T-cell (primary cell): ENCODE measurements around the gene SCAF1. TPM values are rescaled to one million over a fixed set of nuclear protein-coding genes. Genes with fewer than 3 reads are reported as not detected.

ENCODE experiments used
- ATAC-seq, 4 experiments: fragments of 200-7000 bp in 3 of 4; fragments of 150-1000 bp in 1 of 4; cut with Tn5 transposase; replicated peaks in 1 of 4; 1 replicate in 3 of 4; 2 replicates in 1 of 4; pipeline ENCODE4 v1.10.0; 2021; ENCODE audit warnings: moderate library complexity in 3 of 4, mild to moderate bottlenecking in 2 of 4, moderate number of reproducible peaks in 1 of 4
- CTCF ChIA-PET, 2 donors: fragments of 300-600 bp; sonication (Branson Sonifier 250); formaldehyde crosslinking; loops; one replicate each; lab custom pipeline; 2022; ENCODE audit warnings: antibody characterized with exemption in 2 of 2; lab: Charles Lee
- POLR2A ChIA-PET, 2 donors: fragments of 300-600 bp; sonication (Branson Sonifier 250); formaldehyde crosslinking; loops; one replicate each; lab custom pipeline; 2022; ENCODE audit warnings: antibody characterized with exemption in 2 of 2; lab: Charles Lee
- DNase-seq, 35 experiments: peaks; one replicate each; pipeline versions ENCODE4 v3.0.0 to v3.0.0-alpha.2; 2013 to 2023
- H3K27ac ChIP-seq: one replicate; pipeline ENCODE4 v1.5.1; 2013; ENCODE audit warnings: low read length
- H3K27me3 ChIP-seq, 2 experiments: replicated peaks in 1 of 2; 1 replicate in 1 of 2; 2 replicates in 1 of 2; pipeline versions ENCODE4 v1.6.1 to v1.7.0; 2013; ENCODE audit warnings: low read length in 1 of 2, mixed read lengths in 1 of 2; ENCODE audit not compliant: control insufficient read depth in 2 of 2, insufficient read depth in 2 of 2; ENCODE audit errors: extremely low read depth in 1 of 2
- H3K36me3 ChIP-seq, 2 donors: 1 replicate in 1 of 2; 2 replicates in 1 of 2; pipeline versions ENCODE4 v1.6.1 to v1.7.0; 2013; ENCODE audit warnings: low read length in 1 of 2; ENCODE audit not compliant: control insufficient read depth in 2 of 2, insufficient read depth in 1 of 2; ENCODE audit errors: extremely low read depth in 1 of 2
- H3K4me1 ChIP-seq, 2 experiments: 1 replicate in 1 of 2; 2 replicates in 1 of 2; pipeline versions ENCODE4 v1.6.1 to v1.7.0; 2013; ENCODE audit warnings: low read length in 2 of 2, mixed read lengths in 1 of 2; ENCODE audit not compliant: insufficient read depth in 2 of 2, control insufficient read depth in 1 of 2; ENCODE audit errors: extremely low read depth in 1 of 2
- H3K4me3 ChIP-seq, 2 donors: 1 replicate in 1 of 2; 2 replicates in 1 of 2; pipeline versions ENCODE4 v1.5.1 to v1.7.0; 2013; ENCODE audit warnings: mild to moderate bottlenecking in 2 of 2, low read length in 1 of 2, moderate library complexity in 1 of 2; ENCODE audit not compliant: control insufficient read depth in 1 of 2; ENCODE audit errors: extremely low read depth in 1 of 2
- H3K9me3 ChIP-seq: 2 replicates; pipeline ENCODE4 v1.7.0; 2013
- H3K27ac Mint-ChIP-seq, 2 donors: one replicate each; pipeline ENCODE4 v1.8.0; 2020 to 2021; ENCODE audit warnings: mild to moderate bottlenecking in 2 of 2, mixed read lengths in 2 of 2
- H3K27me3 Mint-ChIP-seq, 2 donors: one replicate each; pipeline ENCODE4 v1.8.0; 2021 to 2022; ENCODE audit warnings: mixed read lengths in 2 of 2
- H3K36me3 Mint-ChIP-seq: one replicate; pipeline ENCODE4 v1.8.0; 2021; ENCODE audit warnings: mixed read lengths
- H3K4me1 Mint-ChIP-seq, 3 donors: one replicate each; pipeline ENCODE4 v1.8.0; 2020 to 2022; ENCODE audit warnings: mixed read lengths in 3 of 3, mild to moderate bottlenecking in 1 of 3
- H3K4me3 Mint-ChIP-seq, 3 donors: one replicate each; pipeline ENCODE4 v1.8.0; 2020 to 2022; ENCODE audit warnings: mild to moderate bottlenecking in 3 of 3, mixed read lengths in 3 of 3, moderate library complexity in 3 of 3
- H3K9me3 Mint-ChIP-seq, 3 donors: one replicate each; pipeline ENCODE4 v1.8.0; 2020 to 2022; ENCODE audit warnings: mixed read lengths in 3 of 3
- WGBS: methylation state at CpG from one replicate; pipeline ENCODE4 v1.1.5; 2013; ENCODE audit warnings: missing lambda C conversion rate; ENCODE audit not compliant: insufficient coverage; 5-methylcytosine and 5-hydroxymethylcytosine counted together
- total RNA-seq, 35 experiments: library from RNA in 6 of 35; stranded (reverse) in 6 of 35; fragments of 120-200 nt in 1 of 35; gene quantifications; one replicate each; pipeline versions ENCODE4 v1.2.1 to v1.2.4 and lab custom pipeline; 2013 to 2026

Gene SCAF1
- total RNA-seq, 5 donors from 2014 or later (not counting 1 experiment from before 2014, with no cell fraction given), result 40.0 to 81.9 (median 75.4) TPM

- POLR2A ChIA-PET, result no interaction called here
- WGBS, result 44% methylated on average over 33 of the region's 40 CpGs
These were observed 59.3 kb downstream of the SCAF1 start for GRCh38 chr19:49701271-49701786.

GRCh38 chr19:49704888-49705642, 63.1 kb downstream of the SCAF1 start:
- Mint-ChIP-seq H3K9me3 (no peaks in the 10 kb centered on the region), H3K27me3 (peaks cover 7 to 8% of the 10 kb centered on the region in 2 donors), H3K27ac (no peak overlapping the region), H3K4me1 (no peaks in the 10 kb centered on the region), H3K36me3 (peaks cover under 1% of the 10 kb centered on the region), H3K4me3 (no peak overlapping the region)
- Histone ChIP-seq H3K4me1 (no peaks in the 10 kb centered on the region), H3K36me3 (no peaks in the 10 kb centered on the region), H3K4me3 (no peak overlapping the region), H3K27me3 (peaks cover 0 to 44% of the 10 kb centered on the region in 2 experiments), H3K27ac (no peak overlapping the region), H3K9me3 (no peaks in the 10 kb centered on the region)
- ChIA-PET POLR2A (no interaction called here), CTCF (no interaction called here)
- 83% methylated on average over 22 of the region's 22 CpGs for WGBS
- no peak for DNase-seq
- ATAC-seq, result no peak

More at GRCh38 chr19:49701271-49701786, 59.3 kb downstream of the SCAF1 start:
- Mint-ChIP-seq H3K9me3 (no peaks in the 10 kb centered on the region), H3K27me3 (peaks cover 0 to 6% of the 10 kb centered on the region in 2 donors), H3K4me3 (no peak overlapping the region), H3K27ac (no peak overlapping the region), H3K4me1 (no peaks in the 10 kb centered on the region), H3K36me3 (no peaks in the 10 kb centered on the region)
- ATAC-seq (peak in 1 of 4 experiments; percentile 29), DNase-seq (no peak)
- H3K27me3 ChIP-seq, result peaks cover 0 to 39% of the 10 kb centered on the region in 2 experiments
- H3K27ac ChIP-seq, result no peak overlapping the region
- no peaks in the 10 kb centered on the region for H3K36me3 ChIP-seq
- no peaks in the 10 kb centered on the region for H3K9me3 ChIP-seq
- CTCF ChIA-PET, result no interaction called here
- H3K4me1 ChIP-seq, result no peaks in the 10 kb centered on the region
- H3K4me3 ChIP-seq, result no peak overlapping the region

GRCh38 chr19:49705919-49706318, 63.9 kb downstream of the SCAF1 start:
- DNase-seq, result no peak
- no peak overlapping the region for H3K4me3 Mint-ChIP-seq
- 90% methylated on average over 16 of the region's 16 CpGs for WGBS
- peaks cover 3% of the 10 kb centered on the region for H3K36me3 Mint-ChIP-seq
- no peaks in the 10 kb centered on the region for H3K4me1 Mint-ChIP-seq
- H3K9me3 Mint-ChIP-seq, result no peaks in the 10 kb centered on the region
- Histone ChIP-seq H3K9me3 (no peaks in the 10 kb centered on the region), H3K27me3 (peaks cover 0 to 46% of the 10 kb centered on the region in 2 experiments), H3K4me3 (no peak overlapping the region), H3K36me3 (no peaks in the 10 kb centered on the region), H3K27ac (no peak overlapping the region), H3K4me1 (no peaks in the 10 kb centered on the region)
- ChIA-PET POLR2A (no interaction called here), CTCF (no interaction called here)
- peaks cover 7 to 12% of the 10 kb centered on the region in 2 donors for H3K27me3 Mint-ChIP-seq
- no peak overlapping the region for H3K27ac Mint-ChIP-seq
- ATAC-seq, result no peak

Other genes starting within 250 kb of the SCAF1 start
- gene PTH2, start 218.8 kb upstream of the SCAF1 start, total RNA-seq, result not detected
- gene GFY, start 216.8 kb upstream of the SCAF1 start, total RNA-seq, result under 1 TPM in 1 of 5 donors, not detected in 4; 0.16 TPM
- under 1 TPM in 2 of 5 donors, not detected in 3; 0.09 to 0.20 TPM for gene SLC17A7, start 200.7 kb upstream of the SCAF1 start, total RNA-seq
- gene PIH1D1, start 190.4 kb upstream of the SCAF1 start, total RNA-seq, result 100 to 1,000 TPM; 122 to 196 (median 163) TPM
- gene ALDH16A1, start 189.0 kb upstream of the SCAF1 start, total RNA-seq, result 10 to 100 TPM; 32.8 to 57.2 (median 46.3) TPM
- 100 to 1,000 TPM; 238 to 356 (median 260) TPM for gene FLT3LG, start 168.0 kb upstream of the SCAF1 start, total RNA-seq
- gene RPL13A, start 154.6 kb upstream of the SCAF1 start, total RNA-seq, result 1,000 to 10,000 TPM; 5,307 to 6,396 (median 5,878) TPM
- 1,000 to 10,000 TPM; 2,401 to 3,215 (median 2,914) TPM for gene RPS11, start 145.8 kb upstream of the SCAF1 start, total RNA-seq
- 10 to 100 TPM; 20.3 to 41.5 (median 26.4) TPM for gene FCGRT, start 129.5 kb upstream of the SCAF1 start, total RNA-seq
- 1 to 10 TPM; 1.2 to 5.7 (median 1.3) TPM for gene RCN3, start 114.2 kb upstream of the SCAF1 start, total RNA-seq
- gene NOSIP, start 61.7 kb upstream of the SCAF1 start, total RNA-seq, result 100 to 1,000 TPM; 152 to 297 (median 176) TPM
- 1 to 10 TPM in 3 of 5 donors, under 1 TPM in 2; 0.37 to 1.7 (median 1.2) TPM for gene PRRG2, start 60.9 kb upstream of the SCAF1 start, total RNA-seq
- 10 to 100 TPM; 50.8 to 81.7 (median 78.8) TPM for gene PRR12, start 51.0 kb upstream of the SCAF1 start, total RNA-seq
- 10 to 100 TPM in 3 of 5 donors, 1 to 10 TPM in 2; 8.5 to 15.4 (median 13.0) TPM for gene RRAS, start 2.1 kb upstream of the SCAF1 start, total RNA-seq
- 100 to 1,000 TPM; 191 to 376 (median 350) TPM for gene IRF3, start 23.6 kb downstream of the SCAF1 start, total RNA-seq
- 10 to 100 TPM; 15.6 to 26.6 (median 24.1) TPM for gene BCL2L12, start 23.7 kb downstream of the SCAF1 start, total RNA-seq
- gene PRMT1, start 35.1 kb downstream of the SCAF1 start, total RNA-seq, result 100 to 1,000 TPM in 3 of 5 donors, 10 to 100 TPM in 2; 72.0 to 116 (median 107) TPM
- 1 to 10 TPM; 3.5 to 6.4 (median 5.6) TPM for gene ADM5, start 47.4 kb downstream of the SCAF1 start, total RNA-seq
- gene CPT1C, start 48.9 kb downstream of the SCAF1 start, total RNA-seq, result 1 to 10 TPM in 4 of 5 donors, not detected in 1; 1.4 to 2.2 (median 1.5) TPM
- gene TSKS, start 121.1 kb downstream of the SCAF1 start, total RNA-seq, result 1 to 10 TPM in 3 of 5 donors, under 1 TPM in 2; 0.23 to 4.1 (median 2.1) TPM
- gene AP2A1, start 124.8 kb downstream of the SCAF1 start, total RNA-seq, result 10 to 100 TPM; 49.6 to 64.8 (median 62.2) TPM
- gene FUZ, start 171.1 kb downstream of the SCAF1 start, total RNA-seq, result 10 to 100 TPM; 12.8 to 31.2 (median 23.7) TPM
- gene MED25, start 176.1 kb downstream of the SCAF1 start, total RNA-seq, result 10 to 100 TPM; 46.0 to 64.1 (median 57.6) TPM
- gene PTOV1, start 208.9 kb downstream of the SCAF1 start, total RNA-seq, result 100 to 1,000 TPM; 149 to 165 (median 156) TPM
- 100 to 1,000 TPM; 129 to 209 (median 193) TPM for gene PNKP, start 225.4 kb downstream of the SCAF1 start, total RNA-seq
- gene AKT1S1, start 235.1 kb downstream of the SCAF1 start, total RNA-seq, result 10 to 100 TPM; 13.3 to 24.9 (median 21.4) TPM
- 100 to 1,000 TPM in 1 of 5 donors, 10 to 100 TPM in 4; 46.5 to 102 (median 88.6) TPM for gene TBC1D17, start 235.5 kb downstream of the SCAF1 start, total RNA-seq